Measurements from ENCODE around the gene ZSWIM9.

DNA sequence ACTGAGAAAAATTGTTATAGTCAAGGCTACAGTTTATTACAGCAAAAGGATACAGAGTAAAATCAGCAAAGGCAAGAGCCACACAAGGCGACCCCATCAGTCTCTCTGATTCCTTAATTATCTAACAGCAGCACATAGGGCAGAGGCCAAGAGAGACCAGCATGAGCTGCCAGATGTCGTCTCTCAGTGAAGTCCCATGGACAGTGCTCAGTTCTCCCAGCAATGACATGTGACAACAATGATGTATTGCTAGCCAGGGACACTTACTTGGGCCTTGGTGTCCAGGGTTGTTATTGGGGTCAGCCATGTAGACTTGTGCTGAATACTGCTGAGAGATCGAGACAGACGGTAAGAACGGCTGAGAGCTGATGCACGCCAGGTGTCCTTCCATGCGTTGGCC is 22.3 kb downstream of the ZSWIM9 start:
- no peak for TF ChIP-seq CTCF (IDR thresholded peaks at IDR 0.05)
- TF ChIP-seq POLR2A (IDR thresholded peaks at IDR 0.05), result no peak

Data from vagina (tissue), 2 donors.